ENCODE results near the gene ASAP3.
"Not testable (repeated sequence)": the region's sequence is repeated elsewhere in the genome, so short reads cannot be mapped to it uniquely, and the experiment has no call there.

The ASAP3 gene

GRCh38 chr1:23381233-23381885 is 102.6 kb downstream of the ASAP3 start:
- no peaks in the 10 kb centered on the region for H3K36me3 ChIP-seq (ENCODE audit: control insufficient read depth in 2 of 2, insufficient read depth in 1 of 2, low read length in 2 of 2)
- CTCF ChIA-PET: interaction anchor here (2.1 kb wide), 1 partner anchor 22 kb away, joined by 8 read pairs; no protein-coding TSS in a partner anchor
- H3K27ac ChIP-seq (ENCODE audit: extremely low read depth, low read depth, low read length): no peak overlapping the region
- POLR2A ChIA-PET: interaction anchor here (0.9 kb wide), 1 partner anchor 147 kb away, joined by 4 read pairs; no protein-coding TSS in a partner anchor
- no peak overlapping the region for H3K4me3 ChIP-seq (ENCODE audit: low read depth, low read length)
- 0 out of 2 replicates have a peak, but pooled peaks cover 2% of the 10 kb centered on the region for H3K4me1 ChIP-seq (ENCODE audit: control insufficient read depth, insufficient read depth, low read length)
- H3K9me3 ChIP-seq (ENCODE audit: control insufficient read depth, insufficient read depth, low read depth, low read length): no peaks in the 10 kb centered on the region
- TF ChIP-seq OSR2 (tag by site-specific recombination; IDR thresholded peaks at IDR 0.05) (no peak), ZSCAN5A (tag by site-specific recombination; IDR thresholded peaks at IDR 0.05) (no peak), ZNF169 (tag by site-specific recombination; IDR thresholded peaks at IDR 0.05) (no peak), ZNF776 (tag by site-specific recombination; IDR thresholded peaks at IDR 0.05; ENCODE audit: borderline replicate concordance) (no peak), ZSCAN23 (tag by site-specific recombination; IDR thresholded peaks at IDR 0.05) (no peak), ZXDB (tag by site-specific recombination; IDR thresholded peaks at IDR 0.05) (no peak), KLF9 (tag by site-specific recombination; IDR thresholded peaks at IDR 0.05; ENCODE audit: low read depth) (no peak), BCL6B (tag by site-specific recombination; IDR thresholded peaks at IDR 0.05) (no peak), ZBTB48 (tag by site-specific recombination; IDR thresholded peaks at IDR 0.05) (no peak), ZSCAN4 (tag by site-specific recombination; IDR thresholded peaks at IDR 0.05) (no peak), ZNF785 (tag by site-specific recombination; IDR thresholded peaks at IDR 0.05) (no peak)

GRCh38 chr1:23380719-23381118 is 103.3 kb downstream of the ASAP3 start:
- TF ChIP-seq PRDM10 (tag by site-specific recombination; IDR thresholded peaks at IDR 0.05): no peak
- TF ChIP-seq ZNF600 (tag by site-specific recombination; IDR thresholded peaks at IDR 0.05): 0 out of 2 replicates have a peak, but pooled peaks have one; percentile 38
- no peak overlapping the region for H3K27ac ChIP-seq (ENCODE audit: extremely low read depth, low read depth, low read length)
- 0 out of 2 replicates have a peak, but pooled peaks cover 2% of the 10 kb centered on the region for H3K4me1 ChIP-seq (ENCODE audit: control insufficient read depth, insufficient read depth, low read length)
- H3K4me3 ChIP-seq (ENCODE audit: low read depth, low read length): no peak overlapping the region
- POLR2A ChIA-PET: no interaction called here
- CTCF ChIA-PET: interaction anchor here (2.1 kb wide), 1 partner anchor 23 kb away, joined by 8 read pairs; no protein-coding TSS in a partner anchor
- no peaks in the 10 kb centered on the region for H3K9me3 ChIP-seq (ENCODE audit: control insufficient read depth, insufficient read depth, low read depth, low read length)
- no peaks in the 10 kb centered on the region for H3K36me3 ChIP-seq (ENCODE audit: control insufficient read depth in 2 of 2, insufficient read depth in 1 of 2, low read length in 2 of 2)

GRCh38 chr1:23380236-23380635 is 103.7 kb downstream of the ASAP3 start:
- H3K4me3 ChIP-seq (ENCODE audit: low read depth, low read length); CTCF ChIA-PET; H3K27ac ChIP-seq (ENCODE audit: extremely low read depth, low read depth, low read length); H3K4me1 ChIP-seq (ENCODE audit: control insufficient read depth, insufficient read depth, low read length); POLR2A ChIA-PET; H3K9me3 ChIP-seq (ENCODE audit: control insufficient read depth, insufficient read depth, low read depth, low read length); H3K36me3 ChIP-seq (ENCODE audit: control insufficient read depth in 2 of 2, insufficient read depth in 1 of 2, low read length in 2 of 2): not testable (repeated sequence)
- TF ChIP-seq GLIS1 (tag by site-specific recombination; IDR thresholded peaks at IDR 0.05) (0 out of 2 replicates have a peak, but pooled peaks have one; percentile 10), SP7 (tag by site-specific recombination; IDR thresholded peaks at IDR 0.05) (peak; percentile 54; the same call in 1 of the 2 replicates)
